Measurements from ENCODE around the gene SMARCA4.
A peak's percentile ranks its signal among the peaks of the same experiment; 100 is the strongest.
"Not testable (repeated sequence)": the region's sequence is repeated elsewhere in the genome, so short reads cannot be mapped to it uniquely, and the experiment has no call there.

Gene SMARCA4

DNA sequence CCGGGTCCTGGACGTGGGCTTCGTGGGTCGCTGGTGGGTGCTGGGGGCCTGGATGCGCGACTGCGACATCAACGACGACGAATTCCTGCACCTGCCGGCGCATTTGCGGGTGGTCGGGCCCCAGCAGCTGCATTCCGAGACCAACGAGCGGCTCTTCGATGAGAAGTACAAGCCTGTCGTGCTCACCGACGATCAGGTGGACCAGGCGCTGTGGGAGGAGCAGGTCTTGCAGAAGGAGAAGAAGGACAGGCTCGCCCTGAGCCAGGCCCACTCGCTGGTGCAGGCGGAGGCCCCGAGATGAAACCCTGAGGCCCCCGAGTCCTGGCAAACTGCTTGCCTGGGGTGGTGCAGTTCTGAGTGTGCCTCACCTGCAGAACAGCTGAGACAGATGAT, 31.4 kb upstream of the SMARCA4 start:
- no peak for DNase-seq (ENCODE audit: low read depth)

DNA sequence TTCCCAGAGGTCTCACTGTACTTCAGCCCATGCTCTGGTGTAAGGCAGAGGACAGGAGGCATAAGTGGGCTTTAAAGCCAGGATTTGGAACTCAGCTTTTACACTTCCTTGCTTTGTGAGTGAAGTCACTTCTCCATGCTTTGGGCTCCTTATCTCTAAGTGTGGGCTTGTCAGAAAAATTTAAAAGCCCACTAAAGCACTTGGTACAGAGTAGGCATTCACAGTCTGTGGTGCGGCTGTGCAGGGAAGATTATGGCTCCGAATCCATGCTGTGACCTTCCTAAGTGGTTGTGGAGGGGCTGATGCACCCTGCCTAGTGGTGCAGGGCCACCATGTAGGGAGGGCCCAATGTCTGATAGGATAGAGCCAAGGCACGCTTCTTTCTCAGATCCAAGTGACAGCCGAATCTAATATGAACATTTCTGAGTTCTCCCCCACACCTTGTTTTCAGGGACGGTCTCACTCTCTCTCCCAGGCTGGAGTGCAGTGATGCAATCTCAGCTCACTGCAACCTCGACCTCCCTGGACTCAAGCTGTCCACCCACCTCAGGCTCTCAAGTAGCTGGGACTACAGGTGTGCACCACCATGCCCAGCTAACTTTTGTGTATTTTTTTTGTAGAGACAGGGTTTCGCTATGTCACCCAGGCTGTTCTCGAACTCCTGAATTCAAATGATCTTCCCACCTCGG, 25.3 kb upstream of the SMARCA4 start:
- no peak for DNase-seq (ENCODE audit: low read depth)

DNA sequence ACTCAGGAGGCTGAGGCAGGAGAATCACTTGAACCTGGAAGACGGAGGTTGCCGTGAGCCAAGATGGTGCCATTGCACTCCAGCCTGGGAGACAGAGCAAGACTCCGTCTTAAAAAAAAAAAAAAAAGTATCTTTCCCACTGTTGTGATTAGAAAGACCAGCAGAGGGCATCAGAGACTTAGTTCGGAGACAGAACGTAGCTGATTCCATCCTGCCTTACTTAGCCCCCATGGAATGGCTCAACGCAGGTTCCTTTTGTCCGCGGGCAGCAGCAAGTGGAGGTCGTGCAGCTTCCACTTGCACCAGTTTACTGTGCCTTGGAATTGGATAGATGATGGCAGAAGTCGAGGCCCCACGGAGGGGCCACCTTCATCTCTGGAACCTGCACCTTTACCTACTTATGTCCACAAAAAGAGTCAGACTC, 24.2 kb upstream of the SMARCA4 start:
- DNase-seq (ENCODE audit: low read depth) = peak; percentile 78

DNA sequence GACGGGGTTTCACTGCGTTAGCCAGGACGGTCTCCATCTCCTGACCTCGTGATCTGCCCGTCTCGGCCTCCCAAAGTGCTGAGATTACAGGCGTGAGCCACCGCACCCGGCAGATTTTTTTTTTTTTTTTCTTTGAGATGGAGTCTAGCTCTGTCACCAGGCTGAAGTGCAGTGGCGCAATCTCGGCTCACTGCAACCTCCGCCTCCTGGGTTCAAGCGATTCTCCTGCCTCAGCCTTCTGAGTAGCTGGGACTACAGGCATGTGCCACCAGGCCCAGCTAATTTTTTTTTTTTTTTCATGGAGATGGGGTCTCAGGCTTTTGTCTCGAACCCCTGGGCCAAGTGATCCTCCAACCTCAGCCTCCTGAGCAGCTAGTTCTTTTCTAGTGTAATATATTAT, 19.2 kb upstream of the SMARCA4 start:
- not testable (repeated sequence) for DNase-seq (ENCODE audit: low read depth)

DNA sequence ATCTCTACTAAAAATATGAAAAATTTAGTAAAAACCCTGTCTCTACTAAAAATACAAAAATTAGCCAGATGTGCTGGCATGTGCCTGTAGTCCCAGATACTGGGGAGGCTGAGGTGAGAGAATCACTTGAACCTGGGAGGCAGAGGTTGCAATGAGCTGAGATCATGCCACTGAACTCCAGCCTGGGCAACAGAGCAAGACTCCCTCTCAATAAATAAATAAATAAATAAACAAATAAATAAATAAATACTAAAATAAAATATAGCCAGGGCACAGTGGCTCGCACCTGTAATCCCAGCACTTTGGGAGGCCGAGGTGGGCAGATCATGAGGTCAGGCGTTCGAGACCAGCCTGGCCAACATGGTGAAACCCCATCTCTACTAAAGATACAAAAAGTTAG, 17.4 kb upstream of the SMARCA4 start:
- not testable (repeated sequence) for DNase-seq (ENCODE audit: low read depth)

DNA sequence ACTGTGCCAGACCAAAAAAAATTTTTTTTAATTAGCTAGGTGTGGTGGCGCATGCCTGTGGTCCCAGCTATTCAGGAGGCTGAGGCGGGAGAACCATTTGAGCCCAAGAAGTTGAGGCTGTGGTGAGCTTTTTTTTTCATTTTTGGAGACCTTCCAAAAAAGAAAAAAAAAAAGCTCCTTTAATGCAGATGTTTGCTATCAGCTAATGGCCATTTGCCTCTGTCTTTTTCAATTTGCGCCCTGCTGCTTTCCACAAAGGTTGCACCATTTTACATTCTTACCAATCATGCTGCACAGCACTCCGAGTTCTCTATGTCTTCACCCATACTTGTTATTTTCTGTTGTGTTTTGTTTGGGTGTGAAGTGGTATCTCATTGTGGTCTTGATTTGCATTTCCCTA, 15.6 kb upstream of the SMARCA4 start:
- DNase-seq (ENCODE audit: low read depth) = no peak

DNA sequence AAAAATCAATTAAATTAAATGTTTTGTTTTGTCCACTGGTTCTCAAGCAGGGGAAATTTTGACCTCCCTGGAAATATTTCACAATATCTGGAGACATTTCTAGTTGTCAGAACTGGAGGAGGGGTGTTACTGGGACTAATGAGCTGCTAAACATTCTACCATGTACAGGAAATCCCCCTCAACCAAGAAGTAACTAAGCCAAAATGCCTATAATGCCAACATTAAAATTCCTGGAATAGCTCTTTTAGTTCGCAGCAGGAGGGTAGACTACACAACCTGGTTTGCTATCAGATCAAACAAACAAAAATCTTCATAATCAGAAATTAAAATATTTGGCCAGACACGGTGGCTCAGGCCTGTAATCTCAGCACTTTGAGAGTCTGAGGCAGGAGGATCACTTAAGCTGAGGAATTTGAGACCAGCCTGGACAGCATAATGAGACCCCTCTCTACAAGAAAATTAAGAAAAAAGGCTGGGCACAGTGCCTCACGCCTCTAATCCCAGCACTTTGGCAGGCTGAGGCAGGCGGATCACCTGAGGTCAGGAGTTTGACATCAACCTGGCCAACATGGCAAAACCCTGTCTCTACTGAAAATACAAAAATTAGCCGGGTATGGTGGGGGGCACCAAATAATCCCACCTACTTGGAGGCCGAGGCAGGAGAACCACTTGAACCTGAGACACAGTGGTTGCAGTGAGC, 13.7 kb upstream of the SMARCA4 start:
- peak; percentile 72 for DNase-seq (ENCODE audit: low read depth)

DNA sequence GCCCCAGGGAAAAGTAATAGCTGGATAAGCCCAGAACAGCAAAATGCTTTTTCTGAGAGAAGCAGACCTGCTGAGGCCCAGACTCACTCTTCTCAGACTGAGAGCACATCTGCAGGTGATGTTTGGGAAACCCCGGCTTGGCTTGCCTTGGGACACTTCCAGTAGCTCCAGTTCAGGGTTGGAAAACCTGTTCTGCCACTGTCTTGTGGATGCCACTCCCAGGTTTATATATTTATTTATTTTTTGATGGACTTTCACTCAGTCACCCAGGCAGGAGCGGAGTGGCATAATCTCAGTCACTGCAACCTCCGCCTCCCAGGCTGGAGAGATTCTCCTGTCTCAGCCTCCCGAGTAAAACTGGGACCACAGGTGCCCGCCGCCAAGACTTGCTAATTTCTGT, 8.0 kb upstream of the SMARCA4 start:
- no peak for DNase-seq (ENCODE audit: low read depth)

DNA sequence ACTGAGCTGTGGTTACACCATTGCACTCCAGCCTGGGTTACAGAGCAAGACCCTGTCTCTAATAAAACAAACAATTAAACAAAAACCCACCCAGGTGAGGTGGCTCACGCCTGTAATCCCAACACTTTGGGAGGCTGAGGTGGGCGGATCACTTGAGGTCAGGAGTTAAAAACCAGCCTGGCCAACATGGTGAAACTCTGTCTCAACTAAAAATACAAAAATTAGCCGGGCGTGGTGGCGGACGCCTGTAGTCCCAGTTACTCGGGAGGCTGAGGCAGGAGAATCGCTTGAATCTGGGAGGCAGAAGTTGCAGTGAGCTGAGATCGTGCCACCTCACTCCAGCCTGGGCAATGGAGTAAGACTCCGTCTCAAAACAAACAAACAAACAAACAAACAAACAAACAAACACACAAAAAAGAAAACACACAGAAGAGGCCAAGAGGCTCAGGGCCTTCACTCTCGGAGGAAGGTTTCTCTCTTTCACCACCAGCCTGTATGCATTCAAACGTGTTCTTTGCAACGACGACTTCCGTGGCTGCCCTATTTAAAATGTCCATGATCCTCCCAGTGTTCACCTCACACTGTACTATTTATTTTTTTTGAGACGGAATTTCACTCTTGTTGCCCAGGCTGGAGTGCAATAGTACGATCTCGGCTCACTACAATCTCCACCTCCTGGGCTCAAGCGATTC, 1.4 kb upstream of the SMARCA4 start:
- DNase-seq (ENCODE audit: low read depth) = not testable (repeated sequence)

DNA sequence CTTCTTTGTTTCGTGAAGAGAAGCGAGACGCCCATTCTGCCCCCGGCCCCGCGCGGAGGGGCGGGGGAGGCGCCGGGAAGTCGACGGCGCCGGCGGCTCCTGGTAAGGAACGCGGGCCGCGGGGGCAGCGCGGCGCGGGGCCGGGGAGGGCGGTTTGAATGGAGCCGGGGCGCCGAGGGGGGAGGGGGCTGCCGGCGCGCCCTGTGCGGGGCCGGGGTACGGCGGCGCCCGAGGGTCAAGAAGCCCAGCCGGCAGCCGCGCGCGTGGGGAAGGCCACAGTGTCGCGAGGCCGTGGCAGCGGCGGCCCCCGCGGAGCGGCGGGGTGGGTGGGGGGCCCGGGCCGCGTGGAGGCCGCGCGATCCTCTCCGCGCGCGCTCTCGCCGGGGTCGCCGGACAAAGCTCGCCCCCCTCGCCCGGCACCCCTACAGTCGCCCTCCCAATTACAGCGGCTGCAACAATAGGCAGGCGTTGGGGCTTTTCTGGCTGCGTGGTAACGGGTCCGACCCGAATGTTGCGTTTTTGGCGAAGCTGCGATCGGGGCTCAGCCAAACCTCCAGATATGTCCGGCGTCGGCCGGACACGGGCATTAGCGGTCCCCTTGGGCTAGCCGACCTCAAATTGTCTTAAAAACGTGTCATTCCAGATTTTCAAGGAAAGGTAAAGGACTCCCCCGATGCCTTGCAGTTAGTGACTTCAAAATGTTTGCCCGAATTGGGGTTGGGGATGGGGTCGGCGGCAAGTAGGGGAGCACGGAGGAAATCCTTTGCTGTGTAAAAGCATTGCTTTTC, 437 bp downstream of the SMARCA4 start:
- no peak for DNase-seq (ENCODE audit: low read depth)

DNA sequence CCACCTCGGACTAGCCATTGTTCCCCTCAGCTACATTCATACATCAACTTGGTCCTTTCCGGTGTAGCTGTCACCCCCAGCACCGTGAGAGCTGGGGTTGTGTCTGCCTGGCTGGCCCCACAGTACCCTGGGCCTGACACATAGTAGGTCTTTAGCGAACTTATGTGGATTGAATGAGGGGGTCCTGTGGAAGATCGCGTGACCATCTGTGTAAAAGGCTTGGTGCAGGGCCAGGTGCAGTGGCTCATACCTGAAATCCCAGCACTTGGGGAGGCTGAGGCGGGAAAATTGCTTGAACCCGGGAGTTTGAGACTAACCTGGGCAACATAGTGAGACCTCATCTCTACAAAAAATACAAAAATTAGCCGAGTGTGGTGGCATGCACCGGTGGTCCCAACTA, 2.0 kb downstream of the SMARCA4 start:
- no peak for DNase-seq (ENCODE audit: low read depth)

DNA sequence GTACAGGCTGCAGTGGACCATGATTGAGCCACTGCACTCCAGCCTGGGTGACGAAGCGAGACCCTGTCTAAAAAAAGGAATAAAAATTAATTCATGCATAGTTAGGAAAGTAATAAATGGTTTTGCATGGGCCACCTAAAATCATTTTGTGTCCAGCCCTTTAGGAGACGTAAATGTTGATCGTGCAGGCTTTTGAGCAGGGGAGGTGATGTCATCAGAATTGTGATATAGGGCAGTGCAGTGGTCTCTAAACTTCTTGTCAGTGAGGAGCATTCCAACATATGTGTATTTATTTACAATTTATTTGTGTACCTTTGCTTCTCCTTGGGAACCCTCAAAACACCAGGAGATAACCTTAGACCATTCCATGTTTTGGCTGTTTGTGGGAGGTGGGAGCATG, 3.0 kb downstream of the SMARCA4 start:
- no peak for DNase-seq (ENCODE audit: low read depth)

DNA sequence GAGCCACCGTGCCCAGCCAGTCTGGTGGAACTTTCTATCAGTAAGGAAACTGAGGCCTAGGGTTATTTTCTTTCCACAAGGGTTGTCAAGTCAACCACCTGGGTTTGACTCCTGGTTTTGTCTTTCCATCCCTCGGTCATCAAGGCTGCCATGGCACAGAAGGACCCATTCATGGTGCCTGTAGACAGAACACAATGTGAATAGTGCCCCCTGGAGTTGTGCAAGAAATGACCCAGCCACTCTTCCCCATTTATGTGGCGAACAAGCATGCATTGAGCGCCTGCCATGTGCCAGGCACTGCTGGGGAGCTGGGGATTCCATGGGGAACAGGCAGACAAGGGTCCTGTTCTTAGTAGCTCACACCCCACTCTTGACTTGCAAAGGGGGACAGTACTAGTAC, 4.1 kb downstream of the SMARCA4 start:
- no peak for DNase-seq (ENCODE audit: low read depth)

DNA sequence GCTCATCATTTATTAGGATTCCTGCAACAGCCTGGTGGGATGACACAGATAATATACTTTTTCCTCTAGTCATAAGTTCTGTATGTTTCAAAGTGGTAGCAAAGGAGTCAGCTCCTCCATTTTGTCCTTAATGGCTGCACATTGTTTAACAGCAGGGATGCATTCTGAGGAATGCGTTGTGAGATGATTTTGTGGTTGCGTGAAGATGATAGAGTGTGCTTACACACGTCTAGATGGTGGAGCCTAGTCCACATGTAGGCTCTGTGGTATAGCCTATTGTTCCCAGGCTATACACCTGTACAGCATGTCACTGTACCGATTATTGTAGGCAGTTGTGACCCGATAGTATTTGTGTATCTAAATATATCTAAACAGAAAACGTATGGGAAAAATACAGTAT, 4.6 kb downstream of the SMARCA4 start:
- DNase-seq (ENCODE audit: low read depth) = no peak

DNA sequence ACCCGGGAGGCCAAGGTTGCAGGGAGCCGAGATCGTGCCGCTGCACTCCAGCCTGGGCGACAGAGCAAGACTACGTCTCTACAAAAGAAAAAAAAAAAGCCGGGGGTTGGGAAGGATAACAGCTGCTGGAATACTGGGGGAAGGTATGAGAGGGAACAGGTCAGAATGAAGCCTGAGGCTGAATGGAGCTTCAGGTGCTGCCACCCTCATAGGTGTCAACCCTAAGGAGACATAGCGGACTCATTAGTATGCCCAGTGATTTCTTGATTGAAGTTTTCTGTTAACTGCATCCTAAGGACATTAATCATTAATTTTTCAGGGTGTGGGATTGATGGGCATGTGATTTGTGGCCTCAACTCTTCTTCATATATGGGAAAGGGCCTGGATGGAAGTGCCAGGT, 6.0 kb downstream of the SMARCA4 start:
- no peak for DNase-seq (ENCODE audit: low read depth)

DNA sequence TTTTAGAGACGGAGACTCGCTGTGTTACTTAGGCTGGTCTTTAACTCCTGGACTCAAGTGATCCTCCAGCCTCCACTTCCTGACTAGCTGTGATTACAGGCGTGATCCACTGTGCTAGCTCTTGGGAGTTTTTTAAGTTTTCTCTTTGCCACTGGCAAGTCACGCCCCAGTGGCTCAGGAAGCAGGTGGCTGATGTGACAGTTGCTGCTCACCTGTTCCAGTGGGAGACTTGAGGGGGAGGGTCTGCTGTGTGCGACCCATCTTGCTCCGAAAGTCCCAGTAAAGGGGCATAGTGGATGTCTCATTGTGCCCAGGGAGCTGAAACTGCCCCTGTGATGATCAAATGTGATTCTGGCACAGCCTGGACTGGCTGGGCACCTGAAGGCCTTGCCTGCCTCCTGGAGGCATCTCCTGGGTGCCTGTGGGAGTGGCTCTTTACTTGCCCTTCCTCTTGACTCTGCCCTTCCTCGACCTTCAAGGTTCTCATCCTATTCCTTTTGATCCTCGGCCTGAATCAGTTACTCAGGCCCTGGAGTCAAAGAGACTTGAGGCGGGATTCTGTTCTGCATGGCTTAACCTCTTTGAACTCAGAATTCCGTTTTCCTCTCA, 7.8 kb downstream of the SMARCA4 start:
- no peak for DNase-seq (ENCODE audit: low read depth)

DNA sequence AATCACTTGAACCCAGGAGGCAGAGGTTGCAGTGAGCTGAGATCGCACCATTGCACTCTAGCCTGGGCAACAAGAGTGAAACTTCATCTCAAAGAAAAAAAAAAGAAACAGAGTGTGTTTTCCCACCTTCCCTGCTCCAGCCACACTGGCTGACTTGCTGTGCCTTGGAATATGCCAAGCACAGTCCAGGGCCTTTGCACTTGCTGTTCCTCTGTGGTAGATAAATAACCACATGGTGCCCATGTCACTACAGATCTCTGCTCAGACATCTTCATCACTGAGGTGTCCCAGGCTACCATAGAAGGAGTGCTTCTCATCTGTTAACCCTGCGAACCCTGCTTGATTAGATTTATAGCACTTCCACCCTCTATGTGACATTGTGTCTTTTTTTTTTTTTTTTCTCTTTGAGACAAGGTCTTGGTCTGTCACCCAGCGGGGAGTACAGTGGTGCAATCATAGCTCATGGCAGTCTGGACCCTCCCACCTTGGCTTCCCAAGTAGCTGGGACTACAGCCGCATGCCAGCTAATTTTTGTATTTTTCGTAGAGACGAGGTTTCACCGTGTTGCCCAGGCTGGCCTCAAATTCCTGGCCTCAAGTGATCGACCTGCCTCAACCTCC, 10.4 kb downstream of the SMARCA4 start:
- no peak for DNase-seq (ENCODE audit: low read depth)

DNA sequence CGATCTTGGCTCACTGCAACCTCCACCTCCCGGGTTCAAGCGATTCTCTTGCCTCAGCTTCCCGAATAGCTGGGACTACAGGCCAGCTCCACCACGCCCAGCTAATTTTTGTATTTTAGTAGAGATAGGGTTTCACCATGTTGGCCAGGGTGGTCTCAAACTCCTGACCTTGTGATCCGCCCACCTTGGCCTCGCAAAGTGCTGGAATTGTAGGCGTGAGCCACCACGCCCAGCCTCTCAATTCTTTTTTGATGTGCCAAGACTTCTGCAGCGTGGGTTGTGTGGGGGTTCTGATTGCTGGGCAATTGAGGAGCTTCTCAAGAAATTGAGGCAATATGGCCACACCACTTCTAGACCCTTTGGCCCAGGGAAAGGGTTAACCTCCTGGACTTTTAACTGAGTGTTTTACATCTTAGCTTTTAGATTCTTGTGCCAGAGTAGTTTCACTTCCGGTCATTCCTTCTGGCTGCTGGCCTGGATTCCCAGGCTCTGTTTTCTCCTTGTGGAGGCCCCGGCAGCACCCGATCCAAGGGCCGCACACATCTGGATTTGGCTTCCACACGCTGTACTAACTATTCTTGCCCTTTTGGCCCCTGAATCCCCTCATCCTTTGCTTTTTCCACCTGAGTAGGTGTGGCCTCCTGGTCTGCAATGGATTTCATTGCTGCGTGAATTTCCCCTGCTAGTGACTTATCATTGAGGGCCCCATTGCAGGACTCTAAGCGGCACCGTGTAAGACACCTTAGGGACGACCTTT, 14.7 kb downstream of the SMARCA4 start:
- peak; percentile 67 for DNase-seq (ENCODE audit: low read depth)

DNA sequence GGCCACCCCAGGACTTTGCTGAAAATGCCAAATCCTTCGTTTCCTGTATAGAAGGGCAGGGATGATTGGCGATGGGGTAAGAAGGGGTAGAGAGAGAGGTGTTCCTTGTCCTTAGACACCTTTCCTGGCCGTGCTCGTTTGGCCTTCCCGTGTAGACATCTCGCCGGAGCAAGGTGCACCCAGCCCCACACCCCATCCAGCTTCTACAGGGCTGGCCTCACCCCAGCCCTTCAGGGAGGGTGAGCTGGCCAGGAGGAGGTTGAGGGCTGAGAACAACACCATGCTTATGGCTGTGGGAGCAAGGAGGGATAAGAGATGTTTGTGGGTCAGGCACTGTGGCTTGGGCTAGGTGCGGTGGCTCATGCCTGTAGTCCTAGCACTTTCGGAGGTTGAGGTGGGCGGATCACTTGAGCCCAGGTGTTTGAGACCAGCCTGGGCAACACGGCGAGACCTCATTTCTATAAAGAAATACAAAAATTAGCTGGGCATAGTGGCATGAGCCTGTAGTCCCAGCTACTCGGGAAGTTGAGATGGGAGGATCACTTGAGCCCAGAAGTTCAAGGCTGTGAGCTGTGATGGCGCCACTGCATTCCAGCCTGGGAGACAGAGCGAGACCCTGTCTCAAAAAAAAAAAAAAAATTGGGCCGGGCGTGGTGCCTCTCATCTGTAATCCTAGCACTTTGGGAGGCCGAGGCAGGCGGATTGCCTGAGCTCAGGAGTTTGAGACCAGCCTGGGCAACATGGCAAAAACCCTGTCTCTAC, 15.5 kb downstream of the SMARCA4 start:
- DNase-seq (ENCODE audit: low read depth) = no peak

DNA sequence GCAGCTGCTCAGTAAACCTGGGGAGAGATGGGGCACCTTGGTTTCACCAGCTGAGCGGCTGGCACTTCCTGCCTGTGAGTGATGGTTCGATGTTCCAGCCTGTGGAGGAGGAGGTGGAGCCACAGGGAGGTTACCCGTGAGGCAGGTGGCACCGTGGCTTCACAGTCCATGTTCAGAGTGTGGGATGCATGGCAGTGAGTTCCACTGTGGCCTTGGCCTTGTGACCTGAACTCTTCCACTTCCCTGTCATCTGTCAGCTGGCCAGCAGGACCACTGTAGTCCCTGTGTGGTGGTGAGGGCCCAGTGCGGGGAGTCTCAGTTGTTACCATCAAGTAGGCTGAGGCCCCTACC, 16.9 kb downstream of the SMARCA4 start:
- DNase-seq (ENCODE audit: low read depth) = no peak
